ENCODE data around the gene PHEX.

DNA sequence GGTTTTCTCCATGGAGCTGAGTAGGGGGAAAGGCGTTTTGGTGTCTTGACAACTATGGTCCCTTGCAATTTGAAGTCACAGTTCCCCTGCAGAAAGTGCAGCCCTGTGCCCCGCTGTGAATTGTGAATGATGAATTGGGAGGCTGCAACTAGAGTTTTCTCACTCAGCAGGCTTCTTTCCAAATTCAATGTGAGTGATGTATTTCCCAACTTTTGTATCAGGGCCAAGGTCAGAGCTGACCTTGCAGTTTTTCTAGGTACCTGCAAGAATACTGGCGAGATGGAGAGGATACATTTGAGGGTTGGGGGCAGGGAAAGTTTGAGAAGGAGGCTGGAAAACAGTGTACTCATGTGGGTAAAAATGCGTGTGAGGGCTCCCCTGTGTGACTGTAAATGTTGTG, 11.7 kb downstream of the PHEX start:
- TF ChIP-seq, protein P1, sequence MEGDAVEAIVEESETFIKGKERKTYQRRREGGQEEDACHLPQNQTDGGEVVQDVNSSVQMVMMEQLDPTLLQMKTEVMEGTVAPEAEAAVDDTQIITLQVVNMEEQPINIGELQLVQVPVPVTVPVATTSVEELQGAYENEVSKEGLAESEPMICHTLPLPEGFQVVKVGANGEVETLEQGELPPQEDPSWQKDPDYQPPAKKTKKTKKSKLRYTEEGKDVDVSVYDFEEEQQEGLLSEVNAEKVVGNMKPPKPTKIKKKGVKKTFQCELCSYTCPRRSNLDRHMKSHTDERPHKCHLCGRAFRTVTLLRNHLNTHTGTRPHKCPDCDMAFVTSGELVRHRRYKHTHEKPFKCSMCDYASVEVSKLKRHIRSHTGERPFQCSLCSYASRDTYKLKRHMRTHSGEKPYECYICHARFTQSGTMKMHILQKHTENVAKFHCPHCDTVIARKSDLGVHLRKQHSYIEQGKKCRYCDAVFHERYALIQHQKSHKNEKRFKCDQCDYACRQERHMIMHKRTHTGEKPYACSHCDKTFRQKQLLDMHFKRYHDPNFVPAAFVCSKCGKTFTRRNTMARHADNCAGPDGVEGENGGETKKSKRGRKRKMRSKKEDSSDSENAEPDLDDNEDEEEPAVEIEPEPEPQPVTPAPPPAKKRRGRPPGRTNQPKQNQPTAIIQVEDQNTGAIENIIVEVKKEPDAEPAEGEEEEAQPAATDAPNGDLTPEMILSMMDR (IDR thresholded peaks at IDR 0.05; ENCODE audit: low read depth, low read length, poor library complexity, severe bottlenecking): no peak
- no peak for TF ChIP-seq EZH2phosphoT487 (IDR thresholded peaks at IDR 0.05; ENCODE audit: borderline replicate concordance, low read length)
